Keratinocyte (primary cell): ENCODE measurements around the gene FSIP2. TPM values are rescaled to one million over a fixed set of nuclear protein-coding genes. Genes with fewer than 3 reads are reported as not detected.

Source experiments
- DNase-seq: peaks from one replicate; pipeline ENCODE4 v3.0.0-alpha.2; 2011; ENCODE audit warnings: low read depth, missing footprints, low spot score
- FAIRE-seq: peaks from 2 replicates; lab custom pipeline; 2011; peaks lifted over from hg19 to GRCh38; lab: Jason Lieb, UNC
- H2AFZ ChIP-seq: 2 replicates; pipeline ENCODE4 v1.6.0; 2012; ENCODE audit warnings: low read length, control low read depth, inconsistent platforms; ENCODE audit not compliant: control insufficient read depth
- H3K27ac ChIP-seq: 2 replicates; pipeline ENCODE4 v1.5.1; 2011; ENCODE audit warnings: low read length; ENCODE audit not compliant: control insufficient read depth, insufficient read depth
- H3K27me3 ChIP-seq: 3 replicates; pipeline ENCODE4 v1.6.0; 2011; ENCODE audit warnings: low read length; ENCODE audit not compliant: control insufficient read depth, insufficient read depth; ENCODE audit errors: extremely low read depth
- H3K36me3 ChIP-seq, 2 experiments: 2 replicates in 1 of 2; 3 replicates in 1 of 2; pipeline ENCODE4 v1.5.1; 2011; ENCODE audit warnings: low read length in 2 of 2, mild to moderate bottlenecking in 1 of 2; ENCODE audit not compliant: control insufficient read depth in 2 of 2, insufficient read depth in 2 of 2; ENCODE audit errors: extremely low read depth in 1 of 2
- H3K4me1 ChIP-seq: 3 replicates; pipeline ENCODE4 v1.5.1; 2011; ENCODE audit warnings: low read length; ENCODE audit not compliant: control insufficient read depth, insufficient read depth; ENCODE audit errors: extremely low read depth
- H3K4me2 ChIP-seq: 3 replicates; pipeline ENCODE4 v1.6.0; 2011; ENCODE audit warnings: low read depth, low read length; ENCODE audit not compliant: control insufficient read depth, insufficient read depth; ENCODE audit errors: extremely low read depth
- H3K4me3 ChIP-seq, 3 experiments: fragments of 200-600 bp in 1 of 3; sonication (generic) in 1 of 3; 2 replicates in 2 of 3; 3 replicates in 1 of 3; pipeline ENCODE4 v1.5.1; 2011 to 2016; ENCODE audit warnings: low read length in 3 of 3, mild to moderate bottlenecking in 3 of 3, control low read depth in 2 of 3, inconsistent platforms in 1 of 3, low read depth in 1 of 3, mixed read lengths in 1 of 3, mixed run types in 1 of 3, moderate library complexity in 1 of 3; ENCODE audit not compliant: control insufficient read depth in 2 of 3, insufficient read depth in 2 of 3; ENCODE audit errors: extremely low read depth in 1 of 3
- H3K79me2 ChIP-seq: 2 replicates; pipeline ENCODE4 v1.6.0; 2012; ENCODE audit warnings: low read length; ENCODE audit not compliant: control insufficient read depth, insufficient read depth
- H3K9ac ChIP-seq: 3 replicates; pipeline ENCODE4 v1.6.0; 2011; ENCODE audit warnings: low read length; ENCODE audit not compliant: control insufficient read depth, insufficient read depth; ENCODE audit errors: extremely low read depth
- H3K9me1 ChIP-seq: 3 replicates; pipeline ENCODE4 v1.6.0; 2011; ENCODE audit warnings: low read length; ENCODE audit not compliant: control insufficient read depth, insufficient read depth; ENCODE audit errors: extremely low read depth
- H3K9me3 ChIP-seq: 2 replicates; pipeline ENCODE4 v1.5.1; 2012; ENCODE audit warnings: low read depth, low read length; ENCODE audit not compliant: control insufficient read depth
- H4K20me1 ChIP-seq: 3 replicates; pipeline ENCODE4 v1.6.0; 2011; ENCODE audit warnings: low read length; ENCODE audit not compliant: control insufficient read depth, insufficient read depth; ENCODE audit errors: extremely low read depth
- EZH2 ChIP-seq: IDR thresholded peaks from one replicate; pipeline ENCODE4 v1.6.1; 2012; ENCODE audit warnings: inconsistent platforms, mild to moderate bottlenecking, low read length, moderate library complexity
- dilution Hi-C: fragments of 300-500 bp; cut with MboI; formaldehyde crosslinking; loops from one replicate; pipeline ENCODE4 v1.7.0; 2020; ENCODE audit warnings: low sequenced_read_pairs; ENCODE audit not compliant: extremely low pct_ligation_motif_present
- polyA plus RNA-seq, 5 experiments: library from polyadenylated mRNA; depleted of rRNA in 3 of 5; stranded (reverse) in 3 of 5; stranded (forward) in 1 of 5; unstranded in 1 of 5; fragments of >200 nt; gene quantifications; 1 replicate in 1 of 5; 2 replicates in 3 of 5; 3 replicates in 1 of 5; pipeline versions ENCODE4 v1.2.1 to v1.2.3, GENCODE V29; 2011 to 2012; ENCODE audit warnings: missing spikeins in 2 of 5, low read depth in 1 of 5, low replicate concordance in 1 of 5
- TF ChIP-seq, protein P1 (sequence below), 3 experiments: IDR thresholded peaks in 1 of 3; conservative IDR thresholded peaks in 1 of 3; optimal IDR thresholded peaks in 1 of 3; 2 replicates in 2 of 3; 3 replicates in 1 of 3; pipeline versions ENCODE3 to v1.5.1; 2011; ENCODE audit warnings: low read length in 3 of 3, mild to moderate bottlenecking in 3 of 3, moderate library complexity in 2 of 3, control low read depth in 1 of 3, inconsistent platforms in 1 of 3; ENCODE audit not compliant: insufficient read depth in 2 of 3; ENCODE audit errors: extremely low read depth in 1 of 3

FSIP2 gene
- polyA plus RNA-seq, 1 donor (not counting 4 experiments of a cell fraction or from before 2014, with no cell fraction given), result 0.38 TPM

DNA sequence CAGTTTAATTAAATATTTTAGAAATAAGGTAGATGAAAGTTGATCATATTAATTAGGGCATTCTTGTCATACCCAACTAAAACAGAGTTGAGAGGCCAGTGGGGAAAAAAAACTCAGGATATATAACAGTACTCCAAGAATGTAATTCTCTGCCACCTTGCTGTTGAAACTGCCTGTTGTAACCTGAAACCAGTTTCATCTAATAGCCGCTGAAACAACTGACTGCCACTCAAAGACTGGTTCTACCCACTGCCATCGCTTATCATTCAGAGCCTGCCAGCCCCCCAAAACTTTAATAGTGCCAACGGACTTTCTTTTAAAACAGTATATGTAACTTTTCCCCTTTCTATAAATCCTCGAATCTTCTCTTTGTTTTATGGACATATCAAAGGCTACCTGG, 37.7 kb upstream of the FSIP2 start:
- TF ChIP-seq, protein P1, sequence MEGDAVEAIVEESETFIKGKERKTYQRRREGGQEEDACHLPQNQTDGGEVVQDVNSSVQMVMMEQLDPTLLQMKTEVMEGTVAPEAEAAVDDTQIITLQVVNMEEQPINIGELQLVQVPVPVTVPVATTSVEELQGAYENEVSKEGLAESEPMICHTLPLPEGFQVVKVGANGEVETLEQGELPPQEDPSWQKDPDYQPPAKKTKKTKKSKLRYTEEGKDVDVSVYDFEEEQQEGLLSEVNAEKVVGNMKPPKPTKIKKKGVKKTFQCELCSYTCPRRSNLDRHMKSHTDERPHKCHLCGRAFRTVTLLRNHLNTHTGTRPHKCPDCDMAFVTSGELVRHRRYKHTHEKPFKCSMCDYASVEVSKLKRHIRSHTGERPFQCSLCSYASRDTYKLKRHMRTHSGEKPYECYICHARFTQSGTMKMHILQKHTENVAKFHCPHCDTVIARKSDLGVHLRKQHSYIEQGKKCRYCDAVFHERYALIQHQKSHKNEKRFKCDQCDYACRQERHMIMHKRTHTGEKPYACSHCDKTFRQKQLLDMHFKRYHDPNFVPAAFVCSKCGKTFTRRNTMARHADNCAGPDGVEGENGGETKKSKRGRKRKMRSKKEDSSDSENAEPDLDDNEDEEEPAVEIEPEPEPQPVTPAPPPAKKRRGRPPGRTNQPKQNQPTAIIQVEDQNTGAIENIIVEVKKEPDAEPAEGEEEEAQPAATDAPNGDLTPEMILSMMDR (optimal IDR thresholded peaks at IDR 0.05 in 1 of 3, IDR thresholded peaks at IDR 0.05 in 1 of 3, conservative IDR thresholded peaks at IDR 0.05 in 1 of 3; ENCODE audit: extremely low read depth in 1 of 3, insufficient read depth in 2 of 3, low read length in 3 of 3), result no peak
- no peak for TF ChIP-seq EZH2
- no peaks in the 10 kb centered on the region for H3K9me3 ChIP-seq
- no peaks in the 10 kb centered on the region for H3K36me3 ChIP-seq
- H3K4me3 ChIP-seq, result no peak overlapping the region
- H3K9ac ChIP-seq, result no peak overlapping the region
- H4K20me1 ChIP-seq, result no peaks in the 10 kb centered on the region
- H3K27ac ChIP-seq, result no peak overlapping the region
- H3K79me2 ChIP-seq, result no peaks in the 10 kb centered on the region
- no peaks in the 10 kb centered on the region for H3K9me1 ChIP-seq
- no peak overlapping the region for H3K4me2 ChIP-seq
- FAIRE-seq, result no peak
- dilution Hi-C loops, result no loop called here
- H2AFZ ChIP-seq, result no peak overlapping the region
- no peaks in the 10 kb centered on the region for H3K27me3 ChIP-seq
- no peak for DNase-seq
- no peaks in the 10 kb centered on the region for H3K4me1 ChIP-seq

DNA sequence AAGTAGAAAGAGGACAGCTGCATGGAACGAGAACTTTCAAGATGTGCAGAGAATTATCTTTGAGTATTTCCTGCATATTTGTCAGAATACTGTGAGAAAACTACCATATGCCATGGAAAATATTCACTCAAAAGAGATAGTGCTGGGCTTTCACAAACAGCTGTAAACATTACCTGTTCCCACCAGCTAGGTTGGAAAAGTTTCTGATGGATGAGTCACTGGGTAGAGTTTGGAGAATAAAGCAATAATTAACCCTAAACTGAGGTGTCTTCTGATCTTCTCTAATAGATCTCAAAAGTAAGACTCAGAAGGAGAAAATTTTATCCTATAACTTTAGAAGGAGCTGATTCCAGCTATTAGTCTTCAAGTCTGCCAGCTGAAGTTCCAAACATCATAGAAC, 3.9 kb upstream of the FSIP2 start:
- dilution Hi-C loops, result no loop called here
- H3K4me2 ChIP-seq, result no peak overlapping the region
- no peak overlapping the region for H3K27ac ChIP-seq

More for the DNA sequence above, 3.9 kb upstream of the FSIP2 start:
- Histone ChIP-seq H3K79me2 (no peaks in the 10 kb centered on the region), H3K4me3 (no peak overlapping the region), H3K9ac (no peak overlapping the region), H3K36me3 (no peaks in the 10 kb centered on the region), H3K27me3 (no peaks in the 10 kb centered on the region), H3K9me3 (no peaks in the 10 kb centered on the region), H4K20me1 (no peaks in the 10 kb centered on the region), H3K4me1 (no peaks in the 10 kb centered on the region), H2AFZ (no peak overlapping the region), H3K9me1 (no peaks in the 10 kb centered on the region)
- TF ChIP-seq, protein P1 (optimal IDR thresholded peaks at IDR 0.05 in 1 of 3, IDR thresholded peaks at IDR 0.05 in 1 of 3, conservative IDR thresholded peaks at IDR 0.05 in 1 of 3; ENCODE audit: extremely low read depth in 1 of 3, insufficient read depth in 2 of 3, low read length in 3 of 3), result no peak
- FAIRE-seq, result no peak
- DNase-seq, result no peak
